Measurements from ENCODE around the gene PF4V1.
A peak's percentile ranks its signal among the peaks of the same experiment; 100 is the strongest.

The PF4V1 gene

DNA sequence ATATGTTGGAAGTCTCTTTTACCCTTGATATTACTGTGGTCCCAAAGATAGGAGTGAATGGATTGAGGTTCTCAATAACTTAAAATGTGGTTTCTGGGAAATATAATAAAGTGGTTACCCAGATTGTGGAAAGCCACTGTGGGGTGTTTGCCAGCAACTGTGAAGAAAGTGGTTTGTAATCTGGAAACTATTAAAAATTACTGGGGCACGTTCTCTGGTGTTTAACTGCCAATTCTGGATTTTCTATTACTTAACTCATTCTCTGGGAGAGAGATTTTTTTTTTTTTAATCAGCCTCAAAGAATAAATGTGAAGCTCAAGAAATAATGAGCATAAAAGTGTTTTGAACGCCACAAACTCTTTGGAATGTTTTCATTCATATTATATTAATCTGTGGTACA is 21.5 kb upstream of the PF4V1 start:
- TF ChIP-seq CTCF (IDR thresholded peaks at IDR 0.05), result no peak
- intact Hi-C loops (cut with DNase I; ENCODE audit: low total_unique reads), result no loop called here

GRCh38 chr4:73832651-73833237 is 20.4 kb upstream of the PF4V1 start:
- no peaks in the 10 kb centered on the region for H3K9me3 ChIP-seq
- DNase-seq, result no peak
- H3K27me3 ChIP-seq, result peaks cover 0 to 11% of the 10 kb centered on the region in 2 donors
- no peaks in the 10 kb centered on the region for H3K36me3 ChIP-seq
- intact Hi-C loops (cut with DNase I; ENCODE audit: low total_unique reads), result no loop called here
- H3K4me3 ChIP-seq, result no peak overlapping the region
- H3K4me1 ChIP-seq, result peaks cover 0 to 11% (median 7%) of the 10 kb centered on the region in 4 donors
- no peak for TF ChIP-seq CTCF (IDR thresholded peaks at IDR 0.05)
- H3K27ac ChIP-seq, result no peak overlapping the region

More for the DNA sequence above, 21.5 kb upstream of the PF4V1 start:
- peaks cover 0 to under 1% of the 10 kb centered on the region in 2 donors for H3K27me3 ChIP-seq
- H3K4me3 ChIP-seq, result no peak overlapping the region
- no peak for DNase-seq
- H3K4me1 ChIP-seq, result peaks cover 0 to 4% (median 2%) of the 10 kb centered on the region in 4 donors
- no peaks in the 10 kb centered on the region for H3K36me3 ChIP-seq
- no peak overlapping the region for H3K27ac ChIP-seq
- no peaks in the 10 kb centered on the region for H3K9me3 ChIP-seq

GRCh38 chr4:73836373-73837279 is 16.5 kb upstream of the PF4V1 start, which contains the start of gene CXCL6:
Gene CXCL6, plus strand, starts transcription at chr4:73836678. Its CDS starts 73 bp downstream, at chr4:73836751.
- DNase-seq, result no peak
- no peak within 1 kb of the TSS for H3K27ac ChIP-seq
- intact Hi-C loops (cut with DNase I; ENCODE audit: low total_unique reads), result no loop called here

GRCh38 chr4:73839071-73839470 is 14.0 kb upstream of the PF4V1 start:
- H3K9me3 ChIP-seq, result no peaks in the 10 kb centered on the region
- H3K4me1 ChIP-seq, result peaks cover 0 to 11% (median 7%) of the 10 kb centered on the region in 4 donors
- no peaks in the 10 kb centered on the region for H3K36me3 ChIP-seq
- intact Hi-C loops (cut with DNase I; ENCODE audit: low total_unique reads), result no loop called here
- H3K27me3 ChIP-seq, result peaks cover 0 to 14% of the 10 kb centered on the region in 2 donors
- H3K4me3 ChIP-seq, result no peak overlapping the region
- no peak for TF ChIP-seq CTCF (IDR thresholded peaks at IDR 0.05)
- no peak for DNase-seq
- H3K27ac ChIP-seq, result no peak overlapping the region

More at GRCh38 chr4:73836373-73837279, 16.5 kb upstream of the PF4V1 start, which contains the start of gene CXCL6:
- Histone ChIP-seq H3K9me3 (no peaks in the 10 kb centered on the region), H3K4me1 (peaks cover 0 to 11% (median 7%) of the 10 kb centered on the region in 4 donors), H3K4me3 (peak within 1 kb of the TSS; percentile 24 to 47), H3K36me3 (no peaks in the 10 kb centered on the region), H3K27me3 (peaks cover 0 to 14% of the 10 kb centered on the region in 2 donors)
- TF ChIP-seq CTCF (IDR thresholded peaks at IDR 0.05), result no peak

DNA sequence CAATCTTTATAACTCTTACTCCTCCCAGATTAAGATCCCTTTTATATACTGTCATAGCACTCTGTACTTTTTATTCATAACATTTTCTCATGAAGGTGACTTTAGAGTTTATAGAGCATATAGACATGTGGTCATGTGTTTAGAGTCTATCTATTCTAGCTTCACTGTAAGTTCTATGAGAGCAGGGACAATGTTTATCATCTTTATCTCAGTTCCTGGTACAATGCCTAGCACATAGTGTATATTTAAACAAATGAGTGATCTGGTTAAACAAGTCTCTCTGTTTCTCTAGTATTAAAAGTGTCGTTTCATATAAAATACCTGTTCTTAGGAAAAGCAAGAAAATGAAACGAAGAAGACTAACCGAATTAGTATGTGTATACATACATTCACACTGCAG is 13.4 kb upstream of the PF4V1 start:
- intact Hi-C loops (cut with DNase I; ENCODE audit: low total_unique reads), result no loop called here
- H3K36me3 ChIP-seq, result no peaks in the 10 kb centered on the region
- DNase-seq, result no peak
- peaks cover 0 to 14% of the 10 kb centered on the region in 2 donors for H3K27me3 ChIP-seq
- H3K4me3 ChIP-seq, result no peak overlapping the region
- H3K27ac ChIP-seq, result no peak overlapping the region
- H3K4me1 ChIP-seq, result peaks cover 0 to 11% (median 7%) of the 10 kb centered on the region in 4 donors
- no peaks in the 10 kb centered on the region for H3K9me3 ChIP-seq
- no peak for TF ChIP-seq CTCF (IDR thresholded peaks at IDR 0.05)

Measured in tibial artery (tissue), 4 donors.